Stimulated activated CD4-positive, alpha-beta T cell treated with anti-CD3 and anti-CD28 coated beads, TNF-alpha, amount 100 ng/mL, for 1 hour (primary cell): Measurements from ENCODE around the gene DIS3L2.

Experiments
- DNase-seq, 3 donors: peaks; one replicate each; pipeline ENCODE4 v3.0.0-alpha.2; 2020; ENCODE audit warnings: low read depth in 3 of 3, low spot score in 1 of 3

The DIS3L2 gene

GRCh38 chr2:231955758-231956472, 5.6 kb upstream of the DIS3L2 start:
- no peak for DNase-seq

- DNase-seq, result no peak
Measured at GRCh38 chr2:231957913-231958763, 3.4 kb upstream of the DIS3L2 start.

GRCh38 chr2:231960810-231961348, 634 bp upstream of the DIS3L2 start:
- DNase-seq, result no peak

- DNase-seq, result no peak
Measured at GRCh38 chr2:231965102-231965501, 3.6 kb downstream of the DIS3L2 start.

DNA sequence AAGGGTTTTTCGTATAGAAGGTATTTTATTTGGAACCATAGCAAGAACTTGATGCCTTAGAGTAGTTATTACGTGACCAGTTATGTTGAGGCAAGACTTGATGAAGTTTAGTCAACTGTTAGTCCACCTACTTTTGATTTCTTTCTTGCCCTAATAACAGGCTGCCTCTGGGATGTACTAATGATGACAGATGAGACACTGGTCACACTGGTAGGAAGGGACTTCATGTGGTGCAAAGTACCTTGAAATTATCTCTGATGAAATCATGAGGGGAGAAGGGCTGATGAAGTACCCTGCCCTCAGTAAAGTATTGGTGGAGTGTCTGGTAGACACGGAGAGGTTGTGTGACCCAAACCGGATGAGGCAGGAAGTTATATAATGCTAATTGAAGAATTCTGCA, 5.4 kb downstream of the DIS3L2 start:
- DNase-seq, result no peak

- no peak for DNase-seq
Measured at GRCh38 chr2:231968820-231969219, 7.3 kb downstream of the DIS3L2 start.

DNA sequence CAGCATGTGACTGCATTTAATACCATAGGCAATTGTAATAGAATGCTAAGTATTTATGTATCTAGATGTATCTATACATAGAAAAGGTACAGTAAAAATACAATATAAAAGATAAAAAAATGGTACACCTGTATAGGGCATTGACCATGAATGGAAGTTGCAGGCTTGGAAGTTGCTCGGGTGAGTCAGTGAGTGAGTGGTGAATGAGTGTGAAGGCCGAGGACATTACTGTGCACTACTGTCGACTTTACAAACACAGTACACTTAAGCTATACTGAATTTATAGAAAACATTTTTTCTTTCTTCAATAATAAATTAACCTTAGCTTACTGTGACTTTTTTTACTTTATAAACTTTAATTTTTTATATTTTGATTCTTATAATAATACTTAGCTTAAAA, 8.9 kb downstream of the DIS3L2 start:
- DNase-seq, result no peak

DNA sequence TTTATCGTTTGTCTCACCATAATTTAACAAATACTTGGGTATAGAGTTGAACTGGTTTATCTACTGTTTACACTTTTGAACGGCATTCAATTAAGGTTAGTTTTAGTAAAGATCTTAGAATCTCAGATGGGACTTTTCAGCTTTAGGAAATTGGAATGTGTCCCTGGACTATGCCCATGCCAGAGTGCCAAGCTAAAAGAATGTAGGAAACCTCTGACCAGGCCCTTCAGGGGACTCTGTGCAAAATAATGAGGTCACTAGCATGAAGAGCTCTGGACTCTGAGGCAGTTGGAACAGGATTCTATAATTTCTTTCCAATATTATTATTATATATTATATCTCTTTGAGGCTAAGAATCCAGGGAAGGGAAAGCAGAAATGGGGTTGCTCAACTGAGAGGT, 13.5 kb downstream of the DIS3L2 start:
- DNase-seq, result no peak

GRCh38 chr2:231977430-231977829, 15.9 kb downstream of the DIS3L2 start:
- no peak for DNase-seq

DNA sequence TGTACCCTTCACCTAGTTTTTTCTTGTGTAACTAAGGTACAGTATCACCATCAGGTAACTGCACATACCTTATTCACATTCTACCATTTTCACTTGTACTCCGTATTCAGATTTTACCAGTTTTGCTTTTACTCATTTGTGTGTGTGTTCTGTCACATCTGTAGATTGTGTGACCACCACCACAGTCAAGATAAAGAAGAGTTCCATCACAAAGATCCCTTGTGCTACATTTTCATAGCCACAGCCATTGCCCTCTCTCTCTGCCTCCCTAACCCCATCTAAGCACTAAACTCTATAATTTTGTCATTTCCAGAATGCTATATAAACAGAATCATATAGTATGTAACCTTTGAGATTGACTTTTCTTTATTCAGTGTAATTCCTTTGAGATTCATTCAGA, 23.5 kb downstream of the DIS3L2 start:
- no peak for DNase-seq

GRCh38 chr2:231985823-231986261, 24.3 kb downstream of the DIS3L2 start:
- DNase-seq, result no peak

- no peak for DNase-seq
Measured at GRCh38 chr2:231987124-231987727, 25.7 kb downstream of the DIS3L2 start.

DNA sequence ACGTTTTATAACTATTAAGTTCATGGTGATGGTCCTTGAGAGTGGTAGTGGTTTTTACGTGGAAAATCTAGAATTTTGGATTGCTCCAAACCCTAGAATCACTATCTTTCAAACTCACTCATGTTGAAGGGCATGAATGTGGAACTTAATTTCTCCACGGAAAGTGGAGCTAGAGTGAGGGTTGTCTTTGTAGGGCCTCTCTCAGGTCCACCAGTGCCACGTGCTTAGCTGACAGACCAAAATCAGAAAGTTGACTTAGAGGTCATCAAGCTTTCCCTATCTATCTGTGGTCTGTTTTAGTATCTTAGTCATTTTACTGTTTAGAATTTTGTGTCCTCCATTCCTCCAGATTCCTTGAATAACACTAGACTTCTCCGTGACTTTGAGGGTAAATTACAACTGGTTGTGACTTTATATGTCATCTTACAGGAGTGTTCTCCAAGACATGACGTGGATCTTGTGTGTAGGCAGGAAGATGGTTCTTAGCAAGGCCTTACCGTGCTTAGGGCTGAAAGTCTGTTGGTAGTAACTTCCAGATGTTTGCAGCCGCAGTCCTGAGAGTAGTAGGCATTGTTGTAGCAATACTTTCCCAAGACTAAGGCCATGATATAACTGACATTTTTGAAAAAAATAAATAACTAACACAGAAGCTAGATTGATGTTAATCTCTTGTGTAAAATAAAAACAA, 26.8 kb downstream of the DIS3L2 start:
- DNase-seq, result no peak

DNA sequence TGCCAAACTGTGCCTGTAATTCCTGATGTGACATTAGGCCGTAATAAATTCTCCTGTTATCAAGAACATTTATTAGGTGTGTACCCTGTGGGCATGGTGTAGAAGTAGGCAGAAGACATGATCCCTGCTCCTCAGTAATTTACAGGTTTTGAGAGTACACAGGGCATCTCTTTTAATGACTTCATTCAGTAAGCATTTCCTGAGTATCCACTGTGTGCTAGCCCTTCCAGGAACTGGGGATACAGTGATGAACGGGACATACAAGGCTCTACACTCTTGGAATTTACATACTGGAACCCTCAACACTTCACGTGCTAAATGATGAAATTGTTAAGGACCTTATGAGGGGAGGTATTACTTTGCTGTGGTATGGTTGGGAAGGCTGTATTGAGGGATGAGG, 30.2 kb downstream of the DIS3L2 start:
- no peak for DNase-seq

DNA sequence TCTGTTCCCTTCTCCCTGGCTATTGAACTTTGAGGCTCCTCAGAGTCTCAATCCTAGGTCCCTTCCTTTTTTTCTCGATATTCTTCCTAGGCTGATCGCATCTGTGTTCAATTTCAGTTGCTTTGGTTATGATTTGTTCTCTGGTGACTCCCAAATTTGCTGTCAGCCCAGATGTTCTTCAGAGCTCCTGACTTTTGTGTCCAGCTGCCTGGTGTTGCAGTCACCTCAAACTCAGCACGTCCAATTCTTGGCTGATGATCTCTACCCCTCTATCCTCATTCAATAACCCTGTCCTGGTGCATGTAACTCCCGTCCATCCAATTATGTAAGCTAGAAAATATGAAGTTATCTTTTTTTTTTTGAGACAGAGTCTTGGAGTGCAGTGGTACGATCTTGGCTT, 31.4 kb downstream of the DIS3L2 start:
- DNase-seq, result no peak

DNA sequence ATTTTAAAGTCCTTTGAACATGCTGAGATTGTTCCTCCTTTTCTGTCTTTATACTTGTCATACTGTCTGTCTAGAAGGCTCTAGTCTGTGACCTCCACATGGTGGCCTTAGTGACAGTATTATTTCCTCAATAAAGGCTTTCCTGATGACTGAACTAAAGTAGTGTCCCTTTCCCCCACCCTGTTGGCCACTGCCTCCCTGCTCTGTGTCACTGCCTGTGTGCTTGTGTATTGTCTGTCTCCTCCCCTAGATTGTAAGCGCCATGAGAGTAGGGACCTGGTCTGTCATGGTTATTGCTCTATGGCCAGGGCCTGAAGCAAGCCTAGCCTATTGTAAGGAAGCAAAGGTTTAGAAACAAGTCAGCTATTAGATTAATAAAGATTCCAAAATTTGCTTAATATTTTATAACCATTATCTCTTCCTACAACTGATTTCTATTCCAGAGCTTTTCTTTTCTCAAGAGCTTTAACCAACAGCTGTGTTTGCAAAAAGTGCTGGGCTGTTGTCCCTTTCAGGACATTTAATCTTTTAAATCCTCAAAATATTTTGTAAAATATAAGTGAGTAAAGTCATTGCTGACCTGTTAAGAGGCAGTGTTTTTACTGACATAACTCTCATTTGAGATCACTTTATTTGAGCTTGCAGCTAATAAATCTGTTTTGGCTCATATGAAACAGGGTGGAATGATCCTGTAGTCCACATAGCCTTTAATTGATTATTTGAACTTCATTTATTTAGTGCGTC, 35.5 kb downstream of the DIS3L2 start:
- DNase-seq, result no peak

DNA sequence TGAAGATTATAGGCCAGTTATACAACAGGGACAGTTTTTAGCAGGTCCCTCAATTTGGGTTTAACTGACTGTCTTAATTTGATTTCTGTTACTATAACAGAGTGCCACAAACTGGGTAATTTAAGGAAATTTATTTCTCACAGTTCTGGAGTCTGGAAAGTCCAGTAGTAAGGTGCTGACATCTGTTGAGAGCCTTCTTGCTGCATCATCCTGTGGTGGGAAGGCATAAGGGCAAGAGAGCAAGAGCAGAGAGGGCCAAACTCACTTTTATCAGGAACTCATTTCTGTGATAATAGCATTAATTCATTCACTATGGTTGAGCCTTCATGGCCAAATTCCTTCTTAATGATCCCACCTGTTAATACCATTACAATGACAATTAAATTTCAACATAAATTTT, 36.5 kb downstream of the DIS3L2 start:
- DNase-seq, result no peak

DNA sequence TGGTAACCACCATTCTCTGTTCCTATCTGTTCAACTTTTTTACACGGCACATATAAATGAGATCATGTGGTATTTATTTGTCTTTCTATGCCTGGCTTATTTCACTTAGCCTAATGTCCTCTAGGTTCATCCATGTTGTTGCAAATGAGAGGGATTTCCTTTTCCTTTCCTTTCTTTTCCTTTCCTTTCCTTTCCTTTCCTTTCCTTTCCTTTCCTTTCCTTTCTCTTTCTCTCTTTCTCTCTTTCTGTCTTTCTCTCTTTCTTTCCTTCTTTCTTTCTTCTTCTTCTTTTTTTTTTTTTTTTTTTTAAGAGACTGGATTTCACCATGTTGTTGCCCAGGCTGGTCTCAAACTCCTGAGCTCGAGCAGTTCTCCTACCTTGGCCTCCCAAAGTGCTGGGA, 38.9 kb downstream of the DIS3L2 start:
- DNase-seq, result no peak

DNA sequence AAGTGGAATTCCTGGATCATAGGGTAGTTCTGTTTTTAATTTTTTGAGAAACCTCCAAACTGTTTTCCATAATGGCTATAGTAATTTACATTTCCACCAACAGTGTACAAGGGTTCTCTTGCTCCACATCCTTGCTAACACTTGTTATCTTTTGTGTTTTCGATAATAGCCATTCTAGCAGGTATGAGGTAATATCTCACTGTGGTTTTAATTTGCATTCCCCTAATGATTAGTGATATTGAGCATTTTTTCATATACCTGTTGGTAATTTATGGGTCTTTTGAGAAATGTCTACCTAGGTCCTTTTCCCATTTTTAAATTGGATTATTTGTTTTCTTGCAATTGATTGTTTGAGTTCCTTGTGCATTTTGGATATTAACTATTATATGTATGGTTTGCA, 39.6 kb downstream of the DIS3L2 start:
- DNase-seq, result no peak

DNA sequence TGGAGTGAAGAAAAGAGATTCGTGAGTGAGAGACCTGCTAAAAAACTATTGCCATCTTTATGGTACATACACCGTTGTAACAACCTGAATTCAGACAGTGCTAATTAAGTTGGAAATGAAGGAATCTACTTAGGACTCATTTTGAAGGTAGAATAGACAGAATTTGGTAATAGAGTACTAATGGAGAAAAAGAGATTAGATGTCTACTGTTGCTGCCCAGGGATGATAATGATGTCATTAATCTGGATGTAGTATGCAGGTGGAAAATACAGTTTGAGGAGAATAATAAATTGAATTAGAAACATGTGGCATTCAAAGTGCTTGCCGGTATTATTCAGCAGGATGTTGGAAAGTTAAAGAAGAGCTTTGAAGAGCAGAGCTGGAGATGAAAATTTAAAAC, 44.7 kb downstream of the DIS3L2 start:
- DNase-seq, result no peak
